H9 (cell line): ENCODE results near the gene GPM6B. TPM values are rescaled to one million over a fixed set of nuclear protein-coding genes. Genes with fewer than 3 reads are reported as not detected.

Experiments used
- DNase-seq: peaks from one replicate; pipeline ENCODE4 v3.0.0-alpha.2; 2017
- H2AFZ ChIP-seq: one replicate; pipeline ENCODE4 v1.6.1; 2013; ENCODE audit warnings: mild to moderate bottlenecking, low read length, control low read depth, moderate library complexity
- H2AK5ac ChIP-seq: 2 replicates; pipeline ENCODE4 v1.6.1; 2013; ENCODE audit warnings: low read length, control low read depth, mixed read lengths; ENCODE audit not compliant: insufficient read length
- H2BK120ac ChIP-seq: one replicate; pipeline ENCODE4 v1.6.1; 2013; ENCODE audit warnings: low read depth, mild to moderate bottlenecking, low read length, control low read depth, inconsistent platforms; ENCODE audit not compliant: poor library complexity, severe bottlenecking
- H2BK12ac ChIP-seq: 2 replicates; pipeline ENCODE4 v1.6.1; 2013; ENCODE audit warnings: low read length, control low read depth, mixed read lengths, low read depth; ENCODE audit not compliant: insufficient read length
- H2BK15ac ChIP-seq: 2 replicates; pipeline ENCODE4 v1.6.1; 2013; ENCODE audit warnings: low read depth, low read length, control low read depth
- H2BK20ac ChIP-seq: one replicate; pipeline ENCODE4 v1.6.1; 2013; ENCODE audit warnings: low read depth, mild to moderate bottlenecking, low read length, control low read depth, inconsistent platforms; ENCODE audit not compliant: poor library complexity, severe bottlenecking
- H2BK5ac ChIP-seq: 2 replicates; pipeline ENCODE4 v1.6.1; 2013; ENCODE audit warnings: low read length, control low read depth, mixed read lengths; ENCODE audit not compliant: insufficient read length
- H3K14ac ChIP-seq: 2 replicates; pipeline ENCODE4 v1.6.1; 2013; ENCODE audit warnings: low read length, control low read depth; ENCODE audit not compliant: insufficient read depth
- H3K18ac ChIP-seq: 2 replicates; pipeline ENCODE4 v1.6.1; 2013; ENCODE audit warnings: low read depth, mild to moderate bottlenecking, mixed read lengths, low read length, control low read depth; ENCODE audit not compliant: insufficient read length
- H3K23ac ChIP-seq: 2 replicates; pipeline ENCODE4 v1.6.1; 2013; ENCODE audit warnings: low read length, control low read depth, mixed read lengths, low read depth; ENCODE audit not compliant: insufficient read length
- H3K23me2 ChIP-seq: 2 replicates; pipeline ENCODE4 v1.6.1; 2013; ENCODE audit warnings: low read depth, mild to moderate bottlenecking, mixed read lengths, low read length, control low read depth; ENCODE audit not compliant: insufficient read length, poor library complexity, severe bottlenecking
- H3K27ac ChIP-seq: 2 replicates; pipeline ENCODE4 v1.5.1; 2013; ENCODE audit warnings: low read length, control low read depth, mixed read lengths, low read depth; ENCODE audit not compliant: insufficient read length
- H3K27me3 ChIP-seq: 2 replicates; pipeline ENCODE4 v1.6.1; 2013; ENCODE audit warnings: low read length, control low read depth, inconsistent platforms; ENCODE audit not compliant: insufficient read depth
- H3K4ac ChIP-seq: 2 replicates; pipeline ENCODE4 v1.6.1; 2013; ENCODE audit warnings: low read depth, mild to moderate bottlenecking, control low read depth, inconsistent platforms, low read length, moderate library complexity
- H3K4me1 ChIP-seq: 2 replicates; pipeline ENCODE4 v1.6.1; 2013; ENCODE audit warnings: low read length, control low read depth, inconsistent platforms; ENCODE audit not compliant: insufficient read depth
- H3K4me2 ChIP-seq: 2 replicates; pipeline ENCODE4 v1.6.1; 2013; ENCODE audit warnings: low read length, control low read depth, mixed read lengths; ENCODE audit not compliant: insufficient read length, insufficient read depth
- H3K56ac ChIP-seq: 2 replicates; pipeline ENCODE4 v1.6.1; 2013; ENCODE audit warnings: low read depth, mild to moderate bottlenecking, mixed read lengths, low read length, control low read depth; ENCODE audit not compliant: insufficient read length
- H3K79me1 ChIP-seq: 2 replicates; pipeline ENCODE4 v1.6.1; 2013; ENCODE audit warnings: low read depth, mild to moderate bottlenecking, moderate library complexity, low read length, control low read depth, inconsistent platforms; ENCODE audit not compliant: insufficient read depth, poor library complexity, severe bottlenecking
- H3K79me2 ChIP-seq: 2 replicates; pipeline ENCODE4 v1.6.1; 2013; ENCODE audit warnings: low read length, control low read depth, inconsistent platforms; ENCODE audit not compliant: insufficient read depth
- H3K9ac ChIP-seq: 2 replicates; pipeline ENCODE4 v1.6.1; 2013; ENCODE audit warnings: low read length, control low read depth, mixed read lengths; ENCODE audit not compliant: insufficient read length; ENCODE audit errors: extremely low read depth
- H3K9me3 ChIP-seq: one replicate; pipeline ENCODE4 v1.6.1; 2013; ENCODE audit warnings: low read depth, low read length, inconsistent platforms; ENCODE audit not compliant: control insufficient read depth
- H3T11ph ChIP-seq: one replicate; pipeline ENCODE4 v1.6.1; 2013; ENCODE audit warnings: mild to moderate bottlenecking, low read length, control low read depth, inconsistent platforms
- H4K20me1 ChIP-seq: one replicate; pipeline ENCODE4 v1.6.1; 2013; ENCODE audit not compliant: control insufficient read depth, insufficient read length, insufficient read depth
- H4K5ac ChIP-seq: 2 replicates; pipeline ENCODE4 v1.6.1; 2013; ENCODE audit warnings: low read depth, mild to moderate bottlenecking, mixed read lengths, low read length, control low read depth; ENCODE audit not compliant: insufficient read length
- H4K8ac ChIP-seq: replicated peaks from 2 replicates; pipeline ENCODE4 v1.6.1; 2013; ENCODE audit warnings: low read length, control low read depth, mixed read lengths, low read depth; ENCODE audit not compliant: insufficient read length
- H4K91ac ChIP-seq: 2 replicates; pipeline ENCODE4 v1.6.1; 2013; ENCODE audit warnings: low read depth, mild to moderate bottlenecking, moderate library complexity, mixed read lengths, low read length, control low read depth; ENCODE audit not compliant: insufficient read length
- H3K27ac Mint-ChIP-seq, 3 experiments: 2 replicates in 2 of 3; 3 replicates in 1 of 3; pipeline ENCODE4 v1.8.0; 2020 to 2021; ENCODE audit warnings: mixed read lengths in 3 of 3, mild to moderate bottlenecking in 1 of 3, moderate library complexity in 1 of 3
- H3K27me3 Mint-ChIP-seq: 2 replicates; pipeline ENCODE4 v1.8.0; 2021; ENCODE audit warnings: low read depth, mild to moderate bottlenecking, moderate library complexity, mixed read lengths
- H3K36me3 Mint-ChIP-seq, 3 experiments: 2 replicates in 2 of 3; 3 replicates in 1 of 3; pipeline ENCODE4 v1.8.0; 2020 to 2021; ENCODE audit warnings: low read depth in 3 of 3, mixed read lengths in 3 of 3; ENCODE audit not compliant: insufficient read depth in 1 of 3
- H3K4me1 Mint-ChIP-seq, 2 experiments: 2 replicates each; pipeline ENCODE4 v1.8.0; 2020; ENCODE audit warnings: mixed read lengths in 2 of 2
- H3K4me3 Mint-ChIP-seq, 2 experiments: 2 replicates in 1 of 2; 3 replicates in 1 of 2; pipeline ENCODE4 v1.8.0; 2020 to 2021; ENCODE audit warnings: mild to moderate bottlenecking in 2 of 2, mixed read lengths in 2 of 2, moderate library complexity in 1 of 2
- H3K9me3 Mint-ChIP-seq, 2 experiments: 2 replicates in 1 of 2; 3 replicates in 1 of 2; pipeline ENCODE4 v1.8.0; 2020; ENCODE audit warnings: mild to moderate bottlenecking in 2 of 2, mixed read lengths in 2 of 2, moderate library complexity in 1 of 2
- WGBS: extraction: QIAGEN DNeasy Blood & Tissue Kit; methylation state at CpG from one replicate; pipeline ENCODE4 v1.1.7; 2013; ENCODE audit warnings: missing lambda C conversion rate, low lambda C conversion rate, mixed read lengths; ENCODE audit not compliant: insufficient read length; ENCODE audit errors: extremely low coverage; 5-methylcytosine and 5-hydroxymethylcytosine counted together
- total RNA-seq: library from RNA; stranded (reverse); gene quantifications from 2 replicates; pipeline ENCODE4 v1.2.1, GENCODE V29; 2021
- TF ChIP-seq, protein P1 (sequence below): fragments of 200-600 bp; sonication (generic); conservative IDR thresholded peaks from 3 replicates; pipeline ENCODE4 v1.8.0; 2021; ENCODE audit warnings: antibody characterized with exemption, mild to moderate bottlenecking

GPM6B gene
- total RNA-seq, 1 experiment from 2014 or later = 73.9 TPM

DNA sequence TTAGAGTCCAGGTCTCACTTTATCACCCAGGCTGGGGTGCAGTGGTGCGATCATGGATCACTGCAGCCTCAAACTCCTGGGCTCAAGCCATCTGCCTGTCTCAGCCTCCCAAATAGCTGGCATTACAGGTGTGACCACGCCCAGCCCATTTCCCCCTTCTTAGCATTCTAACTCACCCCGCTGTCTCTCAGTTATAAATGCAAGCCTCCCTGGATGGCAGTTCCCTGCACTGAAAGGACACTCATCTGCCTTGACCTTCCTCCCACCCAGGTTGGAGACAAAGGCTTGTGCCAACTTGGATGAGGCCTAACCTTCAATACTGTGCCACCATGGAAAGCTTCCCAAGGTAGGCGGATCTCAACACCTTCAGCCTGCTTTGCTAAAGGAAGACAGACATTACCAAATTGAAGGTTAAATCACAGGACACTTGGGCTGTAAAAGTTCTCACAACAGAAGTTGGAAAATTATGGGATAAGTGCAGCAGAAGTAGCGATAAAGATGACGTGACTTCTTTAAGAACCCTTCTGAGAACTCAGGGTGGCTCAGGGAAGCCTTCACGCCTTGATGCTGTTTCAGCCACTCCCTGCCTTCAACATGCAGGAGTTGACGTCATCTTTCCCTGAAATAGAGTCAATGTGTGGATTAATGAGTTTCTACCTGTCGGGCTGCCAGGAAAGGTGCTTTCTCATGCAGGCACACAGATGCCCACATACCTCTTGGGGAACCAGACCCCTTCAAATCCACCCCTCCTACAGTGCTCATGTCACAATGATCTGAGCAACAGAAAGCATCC is 10.6 kb upstream of the GPM6B start:
- Histone ChIP-seq H2AK5ac (no peak overlapping the region), H3K79me1 (peaks cover 3% of the 10 kb centered on the region), H3K9ac (no peak overlapping the region), H3K23me2 (no peaks in the 10 kb centered on the region), H3K23ac (no peak overlapping the region), H3K18ac (no peak overlapping the region), H2BK15ac (no peak overlapping the region), H3K4ac (no peak overlapping the region), H4K5ac (no peak overlapping the region), H3K27me3 (no peaks in the 10 kb centered on the region), H3K9me3 (peaks cover 4% of the 10 kb centered on the region), H3T11ph (no peak overlapping the region), H2AFZ (no peak overlapping the region), H3K56ac (no peak overlapping the region), H2BK5ac (no peak overlapping the region), H3K27ac (no peak overlapping the region), H2BK120ac (no peak overlapping the region), H3K4me2 (no peak overlapping the region), H3K4me1 (peaks cover 4% of the 10 kb centered on the region; the same call in 1 of the 2 replicates), H2BK12ac (no peak overlapping the region), H4K91ac (no peak overlapping the region), H3K14ac (no peak overlapping the region; the same call in 1 of the 2 replicates), H2BK20ac (no peak overlapping the region), H4K20me1 (no peaks in the 10 kb centered on the region), H4K8ac (no peak overlapping the region), H3K79me2 (peaks cover 8% of the 10 kb centered on the region; the same call in 1 of the 2 replicates)
- Mint-ChIP-seq H3K4me3 (peak overlapping the region in 1 of 2 experiments; percentile 41; a peak in 1 of 5 replicates), H3K36me3 (peaks cover 31 to 51% (median 34%) of the 10 kb centered on the region in 3 experiments), H3K27me3 (no peaks in the 10 kb centered on the region; the same call in 1 of the 2 replicates), H3K9me3 (peaks cover 46 to 54% of the 10 kb centered on the region in 2 experiments), H3K4me1 (peaks cover 7 to 10% of the 10 kb centered on the region in 2 experiments), H3K27ac (peak overlapping the region in 1 of 3 experiments; percentile 67; a peak in 1 of 7 replicates)
- no peak for DNase-seq
- TF ChIP-seq, protein P1, sequence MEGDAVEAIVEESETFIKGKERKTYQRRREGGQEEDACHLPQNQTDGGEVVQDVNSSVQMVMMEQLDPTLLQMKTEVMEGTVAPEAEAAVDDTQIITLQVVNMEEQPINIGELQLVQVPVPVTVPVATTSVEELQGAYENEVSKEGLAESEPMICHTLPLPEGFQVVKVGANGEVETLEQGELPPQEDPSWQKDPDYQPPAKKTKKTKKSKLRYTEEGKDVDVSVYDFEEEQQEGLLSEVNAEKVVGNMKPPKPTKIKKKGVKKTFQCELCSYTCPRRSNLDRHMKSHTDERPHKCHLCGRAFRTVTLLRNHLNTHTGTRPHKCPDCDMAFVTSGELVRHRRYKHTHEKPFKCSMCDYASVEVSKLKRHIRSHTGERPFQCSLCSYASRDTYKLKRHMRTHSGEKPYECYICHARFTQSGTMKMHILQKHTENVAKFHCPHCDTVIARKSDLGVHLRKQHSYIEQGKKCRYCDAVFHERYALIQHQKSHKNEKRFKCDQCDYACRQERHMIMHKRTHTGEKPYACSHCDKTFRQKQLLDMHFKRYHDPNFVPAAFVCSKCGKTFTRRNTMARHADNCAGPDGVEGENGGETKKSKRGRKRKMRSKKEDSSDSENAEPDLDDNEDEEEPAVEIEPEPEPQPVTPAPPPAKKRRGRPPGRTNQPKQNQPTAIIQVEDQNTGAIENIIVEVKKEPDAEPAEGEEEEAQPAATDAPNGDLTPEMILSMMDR = no peak
- WGBS = no CpG with 5 or more reads among the region's 9 CpGs
